ENCODE data around the gene PDE5A. TPM values are rescaled to one million over a fixed set of nuclear protein-coding genes. Genes with fewer than 3 reads are reported as not detected.

Gene PDE5A
- total and polyA plus RNA-seq, 2 donors (not counting 3 experiments of a cell fraction or from before 2014, with no cell fraction given), result 0.73 to 2.3 TPM

- H3K4me2 ChIP-seq (ENCODE audit: insufficient read depth, low read length), result no peak overlapping the region
- dilution Hi-C loops (cut with MboI; ENCODE audit: extremely low pct_ligation_motif_present, low sequenced_read_pairs), result no loop called here
- H3K27me3 ChIP-seq (ENCODE audit: control insufficient read depth in 2 of 2, insufficient read depth in 2 of 2, low read length in 2 of 2), result no peaks in the 10 kb centered on the region
- intact Hi-C loops (cut with micrococcal nuclease), result no loop called here
- DNase-seq (ENCODE audit: low read depth, low spot score) (no peak), FAIRE-seq (no peak)
- TF ChIP-seq FOS (IDR thresholded peaks at IDR 0.05; ENCODE audit: borderline replicate concordance, insufficient read depth, low read length) (no peak), GATA2 (IDR thresholded peaks at IDR 0.05; ENCODE audit: insufficient read depth, insufficient read length, low read depth, low read length) (no peak), JUN (IDR thresholded peaks at IDR 0.05; ENCODE audit: borderline replicate concordance, insufficient read depth, insufficient read length, low read depth) (no peak), MYC (IDR thresholded peaks at IDR 0.05; ENCODE audit: low read depth, low read length) (no peak)
- no peaks in the 10 kb centered on the region for H3K9me3 ChIP-seq (replicated peaks; ENCODE audit: control insufficient read depth, insufficient read depth, low read length)
- H2AFZ ChIP-seq (ENCODE audit: low read depth, low read length), result no peak overlapping the region
- H3K4me3 ChIP-seq (replicated peaks in 1 of 3; ENCODE audit: insufficient read depth in 1 of 3, low read depth in 1 of 3, low read length in 3 of 3), result no peak overlapping the region
- ChIA-PET CTCF (interaction anchor here (1.3 kb wide), 1 partner anchor 96 kb away, joined by 3 read pairs; the partner anchor contains the start of gene PDE5A), POLR2A (no interaction called here)
- H3K4me1 ChIP-seq (ENCODE audit: control insufficient read depth, extremely low read depth, insufficient read depth, low read length), result peaks cover 2% of the 10 kb centered on the region
- BruUV-seq (replicated peaks), result no TSS peak
- H3K9ac ChIP-seq (replicated peaks; ENCODE audit: extremely low read depth, insufficient read depth, low read length), result no peak overlapping the region
- H3K79me2 ChIP-seq (ENCODE audit: control insufficient read depth, insufficient read depth, low read length), result no peaks in the 10 kb centered on the region
- H3K27ac ChIP-seq (ENCODE audit: insufficient read depth, low read depth, low read length), result no peak overlapping the region
- H3K9me1 ChIP-seq (replicated peaks; ENCODE audit: control insufficient read depth, extremely low read depth, insufficient read depth, low read length), result no peaks in the 10 kb centered on the region
- no peaks in the 10 kb centered on the region for H4K20me1 ChIP-seq (replicated peaks; ENCODE audit: control insufficient read depth, extremely low read depth, insufficient read depth, low read length)
- no peaks in the 10 kb centered on the region for H3K36me3 ChIP-seq (ENCODE audit: control insufficient read depth in 2 of 2, extremely low read depth in 1 of 2, insufficient read depth in 2 of 2, low read length in 2 of 2)
Observed at GRCh38 chr4:119532319-119532718, 96.3 kb downstream of the PDE5A start.

GRCh38 chr4:119529788-119530187 is 98.8 kb downstream of the PDE5A start:
- no peaks in the 10 kb centered on the region for H3K9me1 ChIP-seq (replicated peaks; ENCODE audit: control insufficient read depth, extremely low read depth, insufficient read depth, low read length)
- H3K4me1 ChIP-seq (ENCODE audit: control insufficient read depth, extremely low read depth, insufficient read depth, low read length), result peaks cover 26% of the 10 kb centered on the region
- no peak overlapping the region for H3K4me3 ChIP-seq (replicated peaks in 1 of 3; ENCODE audit: insufficient read depth in 1 of 3, low read depth in 1 of 3, low read length in 3 of 3)
- dilution Hi-C loops (cut with MboI; ENCODE audit: extremely low pct_ligation_motif_present, low sequenced_read_pairs), result no loop called here
- no peak overlapping the region for H3K9ac ChIP-seq (replicated peaks; ENCODE audit: extremely low read depth, insufficient read depth, low read length)
- BruUV-seq (replicated peaks), result no TSS peak
- TF ChIP-seq EZH2 (IDR thresholded peaks at IDR 0.05; ENCODE audit: borderline replicate concordance, low read depth, low read length, severe bottlenecking), result no peak
- no peak for TF ChIP-seq JUN (IDR thresholded peaks at IDR 0.05; ENCODE audit: borderline replicate concordance, insufficient read depth, insufficient read length, low read depth)
- no peak for TF ChIP-seq MAX (IDR thresholded peaks at IDR 0.05; ENCODE audit: insufficient read depth, insufficient read length)
- no peak for TF ChIP-seq MYC (IDR thresholded peaks at IDR 0.05; ENCODE audit: low read depth, low read length)
- no peak for TF ChIP-seq FOS (IDR thresholded peaks at IDR 0.05; ENCODE audit: borderline replicate concordance, insufficient read depth, low read length)
- TF ChIP-seq CTCF (IDR thresholded peaks at IDR 0.05; ENCODE audit: extremely low read depth in 1 of 2, insufficient read depth in 1 of 2, low read depth in 1 of 2, low read length in 2 of 2), result no peak
- TF ChIP-seq POLR2AphosphoS5 (IDR thresholded peaks at IDR 0.05; ENCODE audit: insufficient read depth, low read depth, low read length), result no peak
- TF ChIP-seq POLR2A (IDR thresholded peaks at IDR 0.05; ENCODE audit: low read depth, low read length), result no peak
- no peak for TF ChIP-seq GATA2 (IDR thresholded peaks at IDR 0.05; ENCODE audit: insufficient read depth, insufficient read length, low read depth, low read length)
- H3K4me2 ChIP-seq (ENCODE audit: insufficient read depth, low read length), result no peak overlapping the region
- no peak overlapping the region for H2AFZ ChIP-seq (ENCODE audit: low read depth, low read length)
- H3K79me2 ChIP-seq (ENCODE audit: control insufficient read depth, insufficient read depth, low read length), result no peaks in the 10 kb centered on the region
- DNase-seq (ENCODE audit: low read depth, low spot score) (no peak), FAIRE-seq (no peak)
- POLR2A ChIA-PET, result no interaction called here
- H3K27me3 ChIP-seq (ENCODE audit: control insufficient read depth in 2 of 2, insufficient read depth in 2 of 2, low read length in 2 of 2), result no peaks in the 10 kb centered on the region
- intact Hi-C loops (cut with micrococcal nuclease), result loop anchor here (10.0 kb wide), 2 partner anchors 315 to 695 kb away; partner anchors contain the start of genes SEC24D and USP53
- no peak overlapping the region for H3K27ac ChIP-seq (ENCODE audit: insufficient read depth, low read depth, low read length)
- no peaks in the 10 kb centered on the region for H4K20me1 ChIP-seq (replicated peaks; ENCODE audit: control insufficient read depth, extremely low read depth, insufficient read depth, low read length)
- H3K36me3 ChIP-seq (ENCODE audit: control insufficient read depth in 2 of 2, extremely low read depth in 1 of 2, insufficient read depth in 2 of 2, low read length in 2 of 2), result no peaks in the 10 kb centered on the region
- H3K9me3 ChIP-seq (replicated peaks; ENCODE audit: control insufficient read depth, insufficient read depth, low read length), result no peaks in the 10 kb centered on the region
- CTCF ChIA-PET, result interaction anchor here (1.3 kb wide), 1 partner anchor 29 kb away, joined by 3 read pairs; no protein-coding TSS in a partner anchor
